HepG2 (cell line): ENCODE results near the gene MEG3. TPM values are rescaled to one million over a fixed set of nuclear protein-coding genes. Genes with fewer than 3 reads are reported as not detected.
A peak's percentile ranks its signal among the peaks of the same experiment; 100 is the strongest.

Experiments
- CAMTA2 ChIP-seq: sonication (generic); formaldehyde crosslinking; IDR thresholded peaks from 2 replicates; pipeline ENCODE4 v1.4.0; 2020; ENCODE audit warnings: mild to moderate bottlenecking, missing genetic modification reagents, borderline replicate concordance
- DNMT3B ChIP-seq: conservative IDR thresholded peaks from 2 replicates; pipeline ENCODE4 v1.6.1; 2016; ENCODE audit warnings: missing biosample characterization, control low read depth
- FOXK2 ChIP-seq: fragments of 450-650 bp; IDR thresholded peaks from 2 replicates; pipeline ENCODE4 v1.6.1; 2016
- HES4 ChIP-seq: sonication (generic); formaldehyde crosslinking; IDR thresholded peaks from 2 replicates; pipeline ENCODE4 v1.9.0; 2021; ENCODE audit warnings: mild to moderate bottlenecking, missing genetic modification reagents, borderline replicate concordance
- HMG20B ChIP-seq: conservative IDR thresholded peaks from 2 replicates; pipeline ENCODE4 v1.6.1; 2016; ENCODE audit warnings: missing genetic modification reagents, missing compliant biosample characterization
- HNRNPH1 ChIP-seq: fragments of 200-400 bp; formaldehyde crosslinking; optimal IDR thresholded peaks from 2 replicates; pipeline ENCODE3; 2017; ENCODE audit warnings: mild to moderate bottlenecking, low read depth, low read length
- KLF12 ChIP-seq: sonication (generic); formaldehyde crosslinking; IDR thresholded peaks from 2 replicates; pipeline ENCODE4 v1.4.0; 2020; ENCODE audit warnings: missing genetic modification reagents, borderline replicate concordance
- MED8 ChIP-seq: sonication (generic); formaldehyde crosslinking; IDR thresholded peaks from 2 replicates; pipeline ENCODE4 v1.8.1; 2023; ENCODE audit warnings: mild to moderate bottlenecking, missing genetic modification reagents; ENCODE audit not compliant: insufficient replicate concordance
- NCOR1 ChIP-seq: fragments of 200-600 bp; sonication (generic); IDR thresholded peaks from 2 replicates; pipeline ENCODE4 v1.7.0; 2017; ENCODE audit warnings: antibody characterized with exemption, low read length, borderline replicate concordance
- NR2F1 ChIP-seq, 2 experiments: fragments of 450-650 bp in 1 of 2; formaldehyde crosslinking in 1 of 2; IDR thresholded peaks; 2 replicates each; pipeline versions ENCODE4 v1.5.0 to v1.6.1; 2016 to 2020; ENCODE audit warnings: mild to moderate bottlenecking in 1 of 2, missing compliant biosample characterization in 1 of 2, missing genetic modification reagents in 1 of 2, moderate library complexity in 1 of 2
- RFX5 ChIP-seq: IDR thresholded peaks from 2 replicates; pipeline ENCODE4 v1.6.1; 2011; ENCODE audit warnings: low read depth, low read length, improper control_type of control experiment
- TCF12 ChIP-seq, 2 experiments: fragments of 450-650 bp in 1 of 2; sonication (generic) in 1 of 2; formaldehyde crosslinking in 1 of 2; IDR thresholded peaks; 2 replicates each; pipeline versions ENCODE4 v1.6.1 to v1.8.0; 2017 to 2022; ENCODE audit warnings: antibody characterized with exemption in 1 of 2, mild to moderate bottlenecking in 1 of 2, missing genetic modification reagents in 1 of 2, moderate library complexity in 1 of 2
- ZBTB33 ChIP-seq: sonication (generic); formaldehyde crosslinking; IDR thresholded peaks from 2 replicates; pipeline ENCODE4 v1.4.0; 2020; ENCODE audit warnings: missing genetic modification reagents
- ZNF326 ChIP-seq: sonication (generic); formaldehyde crosslinking; IDR thresholded peaks from 2 replicates; pipeline ENCODE4 v1.4.0; 2020; ENCODE audit warnings: missing genetic modification reagents, borderline replicate concordance
- ZNF431 ChIP-seq: sonication (generic); formaldehyde crosslinking; IDR thresholded peaks from 2 replicates; pipeline ENCODE4 v1.9.0; 2022; ENCODE audit warnings: missing genetic modification reagents, low read depth, mild to moderate bottlenecking, borderline replicate concordance
- ZNF441 ChIP-seq: sonication (generic); formaldehyde crosslinking; IDR thresholded peaks from 2 replicates; pipeline ENCODE4 v1.7.0; 2021; ENCODE audit warnings: missing genetic modification reagents, borderline replicate concordance
- ZNF629 ChIP-seq: sonication (generic); formaldehyde crosslinking; conservative IDR thresholded peaks from 2 replicates; pipeline ENCODE4 v1.5.0; 2020; ENCODE audit warnings: missing genetic modification reagents
- polyA plus RNA-seq, 8 experiments: library from polyadenylated mRNA; depleted of rRNA in 3 of 8; stranded (reverse) in 7 of 8; unstranded in 1 of 8; fragments of >200 nt; fragmentation: Illumina TruSeq in 4 of 8; extraction: Trizol in 4 of 8; gene quantifications; 2 replicates each; pipeline versions ENCODE4 v1.2.1 to v1.2.3, GENCODE V29; 2011 to 2016; ENCODE audit warnings: low read depth in 4 of 8, missing spikeins in 1 of 8, mixed read lengths in 1 of 8; ENCODE audit not compliant: insufficient read depth in 1 of 8
- total RNA-seq, 5 experiments: library from RNA; depleted of rRNA; stranded (reverse); fragments of >200 nt; fragmentation: Illumina TruSeq; extraction: Trizol; gene quantifications; 2 replicates each; pipeline ENCODE4 v1.2.3, GENCODE V29; 2016; ENCODE audit warnings: low read depth in 1 of 5
- TF ChIP-seq, protein P1 (sequence below): sonication (generic); formaldehyde crosslinking; IDR thresholded peaks from 2 replicates; pipeline ENCODE4 v1.8.1; 2023; ENCODE audit warnings: mild to moderate bottlenecking, missing genetic modification reagents
- TF ChIP-seq, protein P2 (sequence below): IDR thresholded peaks from 2 replicates; pipeline ENCODE4 v1.6.1; 2012; ENCODE audit warnings: low read depth, low read length, improper control_type of control experiment
- TF ChIP-seq, protein P3 (sequence below): sonication (generic); formaldehyde crosslinking; IDR thresholded peaks from 2 replicates; pipeline ENCODE4 v1.8.0; 2022; ENCODE audit warnings: mild to moderate bottlenecking, missing genetic modification reagents; ENCODE audit not compliant: insufficient replicate concordance
- TF ChIP-seq, protein P4 (sequence below): fragments of 450-650 bp; IDR thresholded peaks from 2 replicates; pipeline ENCODE4 v1.6.1; 2017

Gene MEG3
- total and polyA plus RNA-seq, 2 of the 13 experiments (the other 11 are each of a cell fraction or from before 2014, with no cell fraction given), result 0.17 TPM; not detected in 1

- TF ChIP-seq TCF12 (IDR thresholded peaks at IDR 0.05), result no peak
- 0 out of 2 replicates have a peak, but pooled peaks have one; percentile 39 for TF ChIP-seq TCF12 (CRISPR knock-in tag; IDR thresholded peaks at IDR 0.05)
- TF ChIP-seq CAMTA2 (CRISPR knock-in tag), result no peak
- TF ChIP-seq, protein P1, sequence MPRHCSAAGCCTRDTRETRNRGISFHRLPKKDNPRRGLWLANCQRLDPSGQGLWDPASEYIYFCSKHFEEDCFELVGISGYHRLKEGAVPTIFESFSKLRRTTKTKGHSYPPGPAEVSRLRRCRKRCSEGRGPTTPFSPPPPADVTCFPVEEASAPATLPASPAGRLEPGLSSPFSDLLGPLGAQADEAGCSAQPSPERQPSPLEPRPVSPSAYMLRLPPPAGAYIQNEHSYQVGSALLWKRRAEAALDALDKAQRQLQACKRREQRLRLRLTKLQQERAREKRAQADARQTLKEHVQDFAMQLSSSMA (CRISPR knock-in tag), result no peak
- no peak; the same call in none of the 2 replicates for TF ChIP-seq ZBTB33 (CRISPR knock-in tag)
- TF ChIP-seq, protein P2, sequence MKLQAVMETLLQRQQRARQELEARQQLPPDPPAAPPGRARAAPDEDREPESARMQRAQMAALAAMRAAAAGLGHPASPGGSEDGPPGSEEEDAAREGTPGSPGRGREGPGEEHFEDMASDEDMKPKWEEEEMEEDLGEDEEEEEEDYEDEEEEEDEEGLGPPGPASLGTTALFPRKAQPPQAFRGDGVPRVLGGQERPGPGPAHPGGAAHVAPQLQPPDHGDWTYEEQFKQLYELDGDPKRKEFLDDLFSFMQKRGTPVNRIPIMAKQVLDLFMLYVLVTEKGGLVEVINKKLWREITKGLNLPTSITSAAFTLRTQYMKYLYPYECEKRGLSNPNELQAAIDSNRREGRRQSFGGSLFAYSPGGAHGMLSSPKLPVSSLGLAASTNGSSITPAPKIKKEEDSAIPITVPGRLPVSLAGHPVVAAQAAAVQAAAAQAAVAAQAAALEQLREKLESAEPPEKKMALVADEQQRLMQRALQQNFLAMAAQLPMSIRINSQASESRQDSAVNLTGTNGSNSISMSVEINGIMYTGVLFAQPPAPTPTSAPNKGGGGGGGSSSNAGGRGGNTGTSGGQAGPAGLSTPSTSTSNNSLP, result no peak
- no peak for TF ChIP-seq NR2F1 (CRISPR knock-in tag; IDR thresholded peaks at IDR 0.05)
- no peak for TF ChIP-seq FOXK2
- peak; percentile 99 for TF ChIP-seq ZNF629
- no peak for TF ChIP-seq KLF12
- TF ChIP-seq HMG20B (CRISPR knock-in tag), result no peak
- no peak for TF ChIP-seq ZNF326
- no peak for TF ChIP-seq ZNF431 (CRISPR knock-in tag)
- no peak for TF ChIP-seq HES4 (CRISPR knock-in tag)
- TF ChIP-seq ZNF441 (CRISPR knock-in tag), result no peak
- TF ChIP-seq, protein P3, sequence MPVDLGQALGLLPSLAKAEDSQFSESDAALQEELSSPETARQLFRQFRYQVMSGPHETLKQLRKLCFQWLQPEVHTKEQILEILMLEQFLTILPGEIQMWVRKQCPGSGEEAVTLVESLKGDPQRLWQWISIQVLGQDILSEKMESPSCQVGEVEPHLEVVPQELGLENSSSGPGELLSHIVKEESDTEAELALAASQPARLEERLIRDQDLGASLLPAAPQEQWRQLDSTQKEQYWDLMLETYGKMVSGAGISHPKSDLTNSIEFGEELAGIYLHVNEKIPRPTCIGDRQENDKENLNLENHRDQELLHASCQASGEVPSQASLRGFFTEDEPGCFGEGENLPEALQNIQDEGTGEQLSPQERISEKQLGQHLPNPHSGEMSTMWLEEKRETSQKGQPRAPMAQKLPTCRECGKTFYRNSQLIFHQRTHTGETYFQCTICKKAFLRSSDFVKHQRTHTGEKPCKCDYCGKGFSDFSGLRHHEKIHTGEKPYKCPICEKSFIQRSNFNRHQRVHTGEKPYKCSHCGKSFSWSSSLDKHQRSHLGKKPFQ (CRISPR knock-in tag), result no peak
- TF ChIP-seq, protein P4, sequence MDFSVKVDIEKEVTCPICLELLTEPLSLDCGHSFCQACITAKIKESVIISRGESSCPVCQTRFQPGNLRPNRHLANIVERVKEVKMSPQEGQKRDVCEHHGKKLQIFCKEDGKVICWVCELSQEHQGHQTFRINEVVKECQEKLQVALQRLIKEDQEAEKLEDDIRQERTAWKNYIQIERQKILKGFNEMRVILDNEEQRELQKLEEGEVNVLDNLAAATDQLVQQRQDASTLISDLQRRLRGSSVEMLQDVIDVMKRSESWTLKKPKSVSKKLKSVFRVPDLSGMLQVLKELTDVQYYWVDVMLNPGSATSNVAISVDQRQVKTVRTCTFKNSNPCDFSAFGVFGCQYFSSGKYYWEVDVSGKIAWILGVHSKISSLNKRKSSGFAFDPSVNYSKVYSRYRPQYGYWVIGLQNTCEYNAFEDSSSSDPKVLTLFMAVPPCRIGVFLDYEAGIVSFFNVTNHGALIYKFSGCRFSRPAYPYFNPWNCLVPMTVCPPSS, result no peak
- TF ChIP-seq RFX5, result no peak
- TF ChIP-seq HNRNPH1, result no peak
- TF ChIP-seq DNMT3B (CRISPR knock-in tag), result no peak
- TF ChIP-seq NCOR1, result no peak
- no peak for TF ChIP-seq MED8 (CRISPR knock-in tag)
These were observed 15.3 kb downstream of the MEG3 start (continued) for GRCh38 chr14:100841066-100841760.
